Lower leg skin (tissue), 4 donors: ENCODE measurements around the gene FAM13A. TPM values are rescaled to one million over a fixed set of nuclear protein-coding genes. Genes with fewer than 3 reads are reported as not detected.

ENCODE experiments used
- DNase-seq, 2 donors: peaks; one replicate each; pipeline ENCODE4 v3.0.0-alpha.2; 2019; ENCODE audit warnings: low spot score in 2 of 2
- H3K4me3 ChIP-seq: fragments of 200-600 bp; sonication (generic); 2 replicates; pipeline ENCODE4 v1.5.1; 2017; ENCODE audit warnings: mild to moderate bottlenecking, low read depth; ENCODE audit not compliant: poor library complexity, severe bottlenecking
- POLR2A ChIP-seq, 2 donors: fragments of 450-650 bp; IDR thresholded peaks; one replicate each; pipeline ENCODE4 v1.6.1; 2016 to 2017; ENCODE audit warnings: antibody characterized with exemption in 2 of 2, mild to moderate bottlenecking in 1 of 2, moderate library complexity in 1 of 2
- WGBS, 2 donors: methylation state at CpG; one replicate each; pipeline ENCODE4 v1.1.5; 2018; 5-methylcytosine and 5-hydroxymethylcytosine counted together
- intact Hi-C: fragments of 100-400 bp; cut with DNase I; formaldehyde crosslinking; loops from one replicate; pipeline ENCODE4 v1.15.0; 2023; ENCODE audit warnings: low total_unique reads
- total RNA-seq, 4 donors: library from RNA; depleted of rRNA; stranded (reverse); fragments of >200 nt; gene quantifications; one replicate each; pipeline ENCODE4 v1.1.0, GENCODE V29; 2016
- TF ChIP-seq, protein P1 (sequence below), 3 donors: fragments of 450-650 bp; IDR thresholded peaks; one replicate each; pipeline ENCODE4 v1.5.1; 2016; ENCODE audit warnings: antibody characterized with exemption in 3 of 3, mild to moderate bottlenecking in 3 of 3, moderate library complexity in 2 of 3

Gene FAM13A
- total RNA-seq, 4 donors from 2014 or later = 50.0 to 303 (median 114) TPM

DNA sequence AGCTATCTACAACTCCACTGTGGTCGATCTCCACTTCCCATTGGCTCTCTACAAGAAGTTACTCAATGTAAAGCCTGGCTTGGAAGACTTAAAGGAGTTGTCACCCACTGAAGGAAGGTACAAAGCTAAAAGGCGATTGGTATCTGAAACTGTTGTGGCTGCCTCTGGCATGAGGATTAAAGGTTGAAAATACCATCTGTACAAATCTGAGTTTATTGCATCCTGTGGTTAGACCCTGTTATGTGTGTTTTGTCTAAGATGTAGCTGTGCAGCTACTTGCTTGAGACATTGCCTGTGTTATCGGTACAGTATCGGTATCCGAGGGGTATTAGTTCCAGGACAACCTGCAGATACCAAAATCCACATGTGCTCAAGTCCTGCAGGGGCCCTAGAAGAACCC, 375.8 kb downstream of the FAM13A start:
- 96% methylated on average over 5 of the region's 5 CpGs for WGBS, 2 donors
- DNase-seq = no peak
- H3K4me3 ChIP-seq = no peak overlapping the region
- intact Hi-C loops = no loop called here
- no peak for TF ChIP-seq POLR2A (IDR thresholded peaks at IDR 0.05)
- TF ChIP-seq, protein P1, sequence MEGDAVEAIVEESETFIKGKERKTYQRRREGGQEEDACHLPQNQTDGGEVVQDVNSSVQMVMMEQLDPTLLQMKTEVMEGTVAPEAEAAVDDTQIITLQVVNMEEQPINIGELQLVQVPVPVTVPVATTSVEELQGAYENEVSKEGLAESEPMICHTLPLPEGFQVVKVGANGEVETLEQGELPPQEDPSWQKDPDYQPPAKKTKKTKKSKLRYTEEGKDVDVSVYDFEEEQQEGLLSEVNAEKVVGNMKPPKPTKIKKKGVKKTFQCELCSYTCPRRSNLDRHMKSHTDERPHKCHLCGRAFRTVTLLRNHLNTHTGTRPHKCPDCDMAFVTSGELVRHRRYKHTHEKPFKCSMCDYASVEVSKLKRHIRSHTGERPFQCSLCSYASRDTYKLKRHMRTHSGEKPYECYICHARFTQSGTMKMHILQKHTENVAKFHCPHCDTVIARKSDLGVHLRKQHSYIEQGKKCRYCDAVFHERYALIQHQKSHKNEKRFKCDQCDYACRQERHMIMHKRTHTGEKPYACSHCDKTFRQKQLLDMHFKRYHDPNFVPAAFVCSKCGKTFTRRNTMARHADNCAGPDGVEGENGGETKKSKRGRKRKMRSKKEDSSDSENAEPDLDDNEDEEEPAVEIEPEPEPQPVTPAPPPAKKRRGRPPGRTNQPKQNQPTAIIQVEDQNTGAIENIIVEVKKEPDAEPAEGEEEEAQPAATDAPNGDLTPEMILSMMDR (IDR thresholded peaks at IDR 0.05) = no peak

Other genes starting within 250 kb of the FAM13A start
- gene TIGD2, start 54.3 kb upstream of the FAM13A start, total RNA-seq = 1 to 10 TPM; 3.7 to 5.4 (median 3.9) TPM